ENCODE data around the gene CCDC85C. TPM values are rescaled to one million over a fixed set of nuclear protein-coding genes. Genes with fewer than 3 reads are reported as not detected.

The CCDC85C gene
- total RNA-seq, 1 donor from 2014 or later = 49.1 TPM

GRCh38 chr14:99648027-99648784 is 44.2 kb upstream of the CCDC85C start:
- Mint-ChIP-seq H3K4me3 (no peak overlapping the region), H3K27me3 (peaks cover 14% of the 10 kb centered on the region), H3K27ac (no peak overlapping the region), H3K9me3 (no peaks in the 10 kb centered on the region), H3K4me1 (ENCODE audit: unreplicated experiment) (no peaks in the 10 kb centered on the region), H3K36me3 (no peaks in the 10 kb centered on the region)
- TF ChIP-seq CTCF (conservative IDR thresholded peaks at IDR 0.05) = no peak
- no peak for DNase-seq (ENCODE audit: extremely low spot score, unreplicated experiment)

- Mint-ChIP-seq H3K27me3 (peaks cover 14% of the 10 kb centered on the region), H3K9me3 (no peaks in the 10 kb centered on the region), H3K4me3 (no peak overlapping the region), H3K27ac (no peak overlapping the region), H3K4me1 (ENCODE audit: unreplicated experiment) (no peaks in the 10 kb centered on the region), H3K36me3 (no peaks in the 10 kb centered on the region)
- no peak for DNase-seq (ENCODE audit: extremely low spot score, unreplicated experiment)
- TF ChIP-seq CTCF (conservative IDR thresholded peaks at IDR 0.05) = no peak
These were observed 43.4 kb upstream of the CCDC85C start for GRCh38 chr14:99647411-99647810.

GRCh38 chr14:99645545-99646505 is 41.8 kb upstream of the CCDC85C start:
- H3K27ac Mint-ChIP-seq = no peak overlapping the region

DNA sequence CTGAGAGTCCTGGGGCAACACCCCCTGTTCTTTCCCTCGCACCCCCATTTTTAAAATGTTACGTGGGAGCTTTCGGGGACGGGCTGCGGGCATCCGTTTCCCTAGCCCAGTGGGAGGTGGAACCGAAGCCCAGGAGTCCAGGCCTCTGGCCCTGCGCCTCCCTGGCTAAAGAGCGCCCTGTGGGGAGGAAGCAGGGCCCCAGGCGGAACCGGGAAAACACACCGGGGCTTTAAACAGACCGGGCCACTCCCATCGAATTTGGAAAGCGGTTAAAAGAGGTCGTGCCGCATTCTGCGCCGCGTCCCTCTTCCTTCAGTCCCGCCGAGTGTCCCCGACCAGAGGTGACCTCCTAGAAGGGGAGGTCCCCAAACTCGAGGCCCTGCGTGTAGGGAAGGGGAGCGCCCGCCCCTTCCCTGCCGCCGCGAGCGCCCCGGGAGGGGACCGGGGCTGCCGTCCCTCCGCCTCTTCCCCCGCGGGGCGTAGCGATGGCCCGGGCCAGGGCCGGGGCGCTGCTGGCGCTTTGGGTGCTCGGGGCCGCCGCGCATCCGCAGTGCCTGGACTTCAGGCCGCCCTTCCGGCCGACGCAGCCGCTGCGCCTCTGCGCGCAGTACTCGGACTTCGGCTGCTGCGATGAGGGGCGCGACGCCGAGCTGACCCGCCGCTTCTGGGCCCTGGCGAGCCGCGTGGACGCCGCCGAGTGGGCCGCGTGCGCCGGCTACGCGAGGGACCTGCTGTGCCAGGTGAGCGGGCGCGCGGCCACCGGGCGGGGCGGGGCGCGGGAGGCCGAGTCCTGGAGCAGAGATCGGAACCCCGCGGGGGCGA is 40.9 kb upstream of the CCDC85C start, which contains the start of gene HHIPL1:
Gene HHIPL1, plus strand, starts transcription at position 407 of the 822 bp plus-strand sequence. Its CDS starts 79 bp downstream, at position 486.
- peaks cover 12% of the 10 kb centered on the region for H3K27me3 Mint-ChIP-seq
- H3K36me3 Mint-ChIP-seq = no peaks in the 10 kb centered on the region
- H3K4me1 Mint-ChIP-seq (ENCODE audit: unreplicated experiment) = no peaks in the 10 kb centered on the region
- H3K9me3 Mint-ChIP-seq = no peaks in the 10 kb centered on the region
- DNase-seq (ENCODE audit: extremely low spot score, unreplicated experiment) = no peak
- peak within 1 kb of the TSS; percentile 61 for H3K4me3 Mint-ChIP-seq
- TF ChIP-seq CTCF (conservative IDR thresholded peaks at IDR 0.05) = peak; percentile 29
- no peak within 1 kb of the TSS for H3K27ac Mint-ChIP-seq

More at GRCh38 chr14:99645545-99646505, 41.8 kb upstream of the CCDC85C start:
- Mint-ChIP-seq H3K4me3 (peak overlapping the region; percentile 47), H3K27me3 (peaks cover 12% of the 10 kb centered on the region), H3K9me3 (no peaks in the 10 kb centered on the region), H3K4me1 (ENCODE audit: unreplicated experiment) (no peaks in the 10 kb centered on the region), H3K36me3 (no peaks in the 10 kb centered on the region)
- no peak for DNase-seq (ENCODE audit: extremely low spot score, unreplicated experiment)
- TF ChIP-seq CTCF (conservative IDR thresholded peaks at IDR 0.05) = no peak

DNA sequence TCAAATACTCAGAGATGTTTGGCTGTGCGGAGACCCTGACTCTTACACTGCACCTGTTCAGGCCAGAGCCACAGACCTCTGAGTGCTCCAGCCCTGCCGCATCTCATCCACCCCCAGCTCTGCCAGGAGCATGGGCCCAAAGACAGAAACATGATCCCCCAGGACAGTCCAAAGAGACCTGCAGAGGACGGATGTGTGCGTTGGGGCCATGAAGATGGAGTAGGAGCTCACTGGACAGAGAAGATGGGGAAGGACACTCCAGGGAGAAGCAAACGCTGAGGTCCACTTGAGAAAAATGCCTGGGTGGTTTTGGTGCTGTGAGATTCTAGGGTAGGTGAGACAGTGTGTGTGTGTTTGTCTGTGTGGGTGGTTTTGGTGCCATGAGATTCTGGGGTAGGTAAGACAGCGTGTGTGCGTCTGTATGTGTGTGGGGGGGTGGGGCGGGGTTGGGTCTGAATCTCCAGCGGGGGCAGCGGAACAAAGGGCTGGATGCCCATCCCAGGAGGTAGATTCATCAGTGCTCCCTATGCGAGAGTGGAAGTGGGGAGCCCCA is 40.1 kb upstream of the CCDC85C start:
- no peaks in the 10 kb centered on the region for H3K36me3 Mint-ChIP-seq
- H3K4me1 Mint-ChIP-seq (ENCODE audit: unreplicated experiment) = no peaks in the 10 kb centered on the region
- H3K4me3 Mint-ChIP-seq = peak overlapping the region; percentile 61
- TF ChIP-seq CTCF (conservative IDR thresholded peaks at IDR 0.05) = no peak
- peaks cover 12% of the 10 kb centered on the region for H3K27me3 Mint-ChIP-seq
- no peak for DNase-seq (ENCODE audit: extremely low spot score, unreplicated experiment)
- H3K27ac Mint-ChIP-seq = no peak overlapping the region
- no peaks in the 10 kb centered on the region for H3K9me3 Mint-ChIP-seq

Data from type B pancreatic cell (in vitro differentiated cells).